ENCODE results near the gene CDIP1. TPM values are rescaled to one million over a fixed set of nuclear protein-coding genes. Genes with fewer than 3 reads are reported as not detected.

The CDIP1 gene
- total and polyA plus RNA-seq, 4 donors: 4.4 to 18.6 (median 12.0) TPM

DNA sequence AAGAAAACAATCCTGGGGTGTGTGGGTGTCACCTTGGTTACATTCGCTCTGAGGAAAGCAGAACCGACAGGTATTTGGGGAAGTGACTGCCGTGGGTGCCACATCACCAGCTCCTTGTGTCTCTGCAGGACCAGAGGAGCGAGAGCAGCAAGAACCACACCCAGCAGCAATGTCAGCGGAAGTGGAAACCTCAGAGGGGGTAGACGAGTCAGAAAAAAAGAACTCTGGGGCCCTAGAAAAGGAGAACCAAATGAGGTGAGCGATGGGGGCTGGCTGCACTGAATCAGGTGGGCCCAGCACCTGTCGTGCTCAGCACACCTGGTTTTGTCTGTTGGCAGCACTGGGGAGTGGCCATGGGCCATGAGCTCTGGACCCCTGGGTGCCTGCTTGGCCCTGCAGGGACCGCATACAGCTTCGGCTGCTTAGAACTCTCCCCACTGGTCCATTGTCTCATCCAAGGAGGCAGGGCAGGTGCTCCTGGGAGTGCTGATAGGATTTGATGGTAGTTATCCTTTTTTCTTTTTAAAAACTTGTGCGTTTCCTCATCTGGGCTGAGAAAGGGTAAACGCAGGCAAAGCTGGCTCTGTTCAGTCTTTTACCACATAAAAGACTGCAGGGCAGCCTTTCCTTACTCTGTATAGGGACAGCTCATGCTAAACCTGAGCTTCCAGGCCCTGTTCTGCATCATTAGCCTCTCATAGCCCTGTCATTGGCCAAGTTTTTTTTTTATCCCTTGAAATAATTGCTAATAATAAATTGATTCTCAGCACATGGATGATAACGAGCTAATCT, 33.0 kb downstream of the CDIP1 start:
- H3K9me3 ChIP-seq (ENCODE audit: control insufficient read depth in 4 of 4, low read length in 3 of 4): no peaks in the 10 kb centered on the region
- H3K4me3 ChIP-seq (ENCODE audit: low read depth in 1 of 3, low read length in 3 of 3): no peak overlapping the region
- 80% methylated on average over 13 of the region's 13 CpGs for WGBS
- H3K36me3 ChIP-seq (ENCODE audit: control insufficient read depth in 4 of 4, insufficient read depth in 3 of 4, low read depth in 1 of 4, low read length in 3 of 4): peaks cover 15 to 28% (median 23%) of the 10 kb centered on the region in 4 donors
- H3K27ac ChIP-seq (ENCODE audit: low read depth in 1 of 2, low read length in 2 of 2): peak overlapping the region; percentile 26 to 39
- H3K4me1 ChIP-seq (ENCODE audit: control insufficient read depth in 4 of 4, insufficient read depth in 4 of 4, low read length in 3 of 4): peaks cover 3 to 16% (median 9%) of the 10 kb centered on the region in 4 donors
- no peaks in the 10 kb centered on the region for H3K27me3 ChIP-seq (ENCODE audit: control insufficient read depth in 4 of 4, insufficient read depth in 4 of 4, low read length in 3 of 4)
- TF ChIP-seq, protein P1, sequence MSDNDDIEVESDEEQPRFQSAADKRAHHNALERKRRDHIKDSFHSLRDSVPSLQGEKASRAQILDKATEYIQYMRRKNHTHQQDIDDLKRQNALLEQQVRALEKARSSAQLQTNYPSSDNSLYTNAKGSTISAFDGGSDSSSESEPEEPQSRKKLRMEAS (IDR thresholded peaks at IDR 0.05): no peak
- TF ChIP-seq YY1 (IDR thresholded peaks at IDR 0.05): no peak
- TF ChIP-seq HNF4G (IDR thresholded peaks at IDR 0.05): no peak
- TF ChIP-seq GABPA (IDR thresholded peaks at IDR 0.05 in 1 of 2, conservative IDR thresholded peaks at IDR 0.05 in 1 of 2): no peak
- TF ChIP-seq, protein P2, sequence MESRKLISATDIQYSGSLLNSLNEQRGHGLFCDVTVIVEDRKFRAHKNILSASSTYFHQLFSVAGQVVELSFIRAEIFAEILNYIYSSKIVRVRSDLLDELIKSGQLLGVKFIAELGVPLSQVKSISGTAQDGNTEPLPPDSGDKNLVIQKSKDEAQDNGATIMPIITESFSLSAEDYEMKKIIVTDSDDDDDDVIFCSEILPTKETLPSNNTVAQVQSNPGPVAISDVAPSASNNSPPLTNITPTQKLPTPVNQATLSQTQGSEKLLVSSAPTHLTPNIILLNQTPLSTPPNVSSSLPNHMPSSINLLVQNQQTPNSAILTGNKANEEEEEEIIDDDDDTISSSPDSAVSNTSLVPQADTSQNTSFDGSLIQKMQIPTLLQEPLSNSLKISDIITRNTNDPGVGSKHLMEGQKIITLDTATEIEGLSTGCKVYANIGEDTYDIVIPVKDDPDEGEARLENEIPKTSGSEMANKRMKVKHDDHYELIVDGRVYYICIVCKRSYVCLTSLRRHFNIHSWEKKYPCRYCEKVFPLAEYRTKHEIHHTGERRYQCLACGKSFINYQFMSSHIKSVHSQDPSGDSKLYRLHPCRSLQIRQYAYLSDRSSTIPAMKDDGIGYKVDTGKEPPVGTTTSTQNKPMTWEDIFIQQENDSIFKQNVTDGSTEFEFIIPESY (IDR thresholded peaks at IDR 0.05): no peak
- no peak for TF ChIP-seq JUND (IDR thresholded peaks at IDR 0.05)
- TF ChIP-seq FOXA2 (IDR thresholded peaks at IDR 0.05): no peak
- TF ChIP-seq NR2F2 (IDR thresholded peaks at IDR 0.05): no peak
- TF ChIP-seq ATF3 (IDR thresholded peaks at IDR 0.05): no peak
- TF ChIP-seq, protein P3, sequence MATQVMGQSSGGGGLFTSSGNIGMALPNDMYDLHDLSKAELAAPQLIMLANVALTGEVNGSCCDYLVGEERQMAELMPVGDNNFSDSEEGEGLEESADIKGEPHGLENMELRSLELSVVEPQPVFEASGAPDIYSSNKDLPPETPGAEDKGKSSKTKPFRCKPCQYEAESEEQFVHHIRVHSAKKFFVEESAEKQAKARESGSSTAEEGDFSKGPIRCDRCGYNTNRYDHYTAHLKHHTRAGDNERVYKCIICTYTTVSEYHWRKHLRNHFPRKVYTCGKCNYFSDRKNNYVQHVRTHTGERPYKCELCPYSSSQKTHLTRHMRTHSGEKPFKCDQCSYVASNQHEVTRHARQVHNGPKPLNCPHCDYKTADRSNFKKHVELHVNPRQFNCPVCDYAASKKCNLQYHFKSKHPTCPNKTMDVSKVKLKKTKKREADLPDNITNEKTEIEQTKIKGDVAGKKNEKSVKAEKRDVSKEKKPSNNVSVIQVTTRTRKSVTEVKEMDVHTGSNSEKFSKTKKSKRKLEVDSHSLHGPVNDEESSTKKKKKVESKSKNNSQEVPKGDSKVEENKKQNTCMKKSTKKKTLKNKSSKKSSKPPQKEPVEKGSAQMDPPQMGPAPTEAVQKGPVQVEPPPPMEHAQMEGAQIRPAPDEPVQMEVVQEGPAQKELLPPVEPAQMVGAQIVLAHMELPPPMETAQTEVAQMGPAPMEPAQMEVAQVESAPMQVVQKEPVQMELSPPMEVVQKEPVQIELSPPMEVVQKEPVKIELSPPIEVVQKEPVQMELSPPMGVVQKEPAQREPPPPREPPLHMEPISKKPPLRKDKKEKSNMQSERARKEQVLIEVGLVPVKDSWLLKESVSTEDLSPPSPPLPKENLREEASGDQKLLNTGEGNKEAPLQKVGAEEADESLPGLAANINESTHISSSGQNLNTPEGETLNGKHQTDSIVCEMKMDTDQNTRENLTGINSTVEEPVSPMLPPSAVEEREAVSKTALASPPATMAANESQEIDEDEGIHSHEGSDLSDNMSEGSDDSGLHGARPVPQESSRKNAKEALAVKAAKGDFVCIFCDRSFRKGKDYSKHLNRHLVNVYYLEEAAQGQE (IDR thresholded peaks at IDR 0.05): no peak
- TF ChIP-seq RAD21 (IDR thresholded peaks at IDR 0.05): no peak
- no peak for TF ChIP-seq FOXA1 (IDR thresholded peaks at IDR 0.05)
- no peak for DNase-seq (ENCODE audit: low spot score)
- no peak overlapping the region for H3K9ac ChIP-seq (ENCODE audit: low read depth in 1 of 2, low read length in 2 of 2)

DNA sequence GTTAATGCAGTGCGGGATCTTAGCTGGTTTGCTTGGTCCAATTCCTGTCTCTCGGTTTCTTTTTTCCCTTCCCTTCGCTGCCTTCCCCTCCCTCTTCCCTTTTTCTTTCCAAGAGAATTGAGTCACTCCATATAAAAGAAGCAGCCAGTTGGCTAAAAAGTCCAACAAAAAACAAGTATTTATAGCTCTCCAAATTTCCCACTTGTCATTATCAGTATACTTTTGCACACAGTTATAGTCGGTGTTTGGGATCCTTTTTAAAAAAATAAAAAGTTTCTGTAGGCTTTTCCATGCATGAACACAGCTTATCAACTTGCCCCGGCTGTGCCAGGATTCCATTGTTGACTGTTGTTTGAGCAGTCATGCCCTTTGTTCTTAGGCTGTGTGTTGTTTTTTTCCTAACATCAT, 37.5 kb downstream of the CDIP1 start:
- Histone ChIP-seq H3K27ac (ENCODE audit: low read depth in 1 of 2, low read length in 2 of 2) (peak overlapping the region in 1 of 2 donors; percentile 49), H3K9ac (ENCODE audit: low read depth in 1 of 2, low read length in 2 of 2) (no peak overlapping the region), H3K4me1 (ENCODE audit: control insufficient read depth in 4 of 4, insufficient read depth in 4 of 4, low read length in 3 of 4) (peaks cover 7 to 20% (median 10%) of the 10 kb centered on the region in 4 donors), H3K36me3 (ENCODE audit: control insufficient read depth in 4 of 4, insufficient read depth in 3 of 4, low read depth in 1 of 4, low read length in 3 of 4) (peaks cover 0 to 3% (median 1%) of the 10 kb centered on the region in 4 donors), H3K4me3 (ENCODE audit: low read depth in 1 of 3, low read length in 3 of 3) (no peak overlapping the region), H3K9me3 (ENCODE audit: control insufficient read depth in 4 of 4, low read length in 3 of 4) (no peaks in the 10 kb centered on the region), H3K27me3 (ENCODE audit: control insufficient read depth in 4 of 4, insufficient read depth in 4 of 4, low read length in 3 of 4) (no peaks in the 10 kb centered on the region)
- no peak for DNase-seq (ENCODE audit: low spot score)
- 31% methylated on average over 5 of the region's 5 CpGs for WGBS
- TF ChIP-seq NR2F2 (IDR thresholded peaks at IDR 0.05): peak; percentile 22
- TF ChIP-seq FOXA1 (IDR thresholded peaks at IDR 0.05): peak; percentile 54
- TF ChIP-seq, protein P2 (IDR thresholded peaks at IDR 0.05): no peak
- TF ChIP-seq HNF4G (IDR thresholded peaks at IDR 0.05): peak; percentile 20
- peak; percentile 18 to 20 for TF ChIP-seq RAD21 (IDR thresholded peaks at IDR 0.05)
- TF ChIP-seq JUND (IDR thresholded peaks at IDR 0.05): peak in 1 of 2 donors; percentile 30
- TF ChIP-seq SP1 (IDR thresholded peaks at IDR 0.05): peak; percentile 45
- TF ChIP-seq ATF3 (IDR thresholded peaks at IDR 0.05): no peak
- TF ChIP-seq, protein P1 (IDR thresholded peaks at IDR 0.05): no peak
- peak; percentile 83 for TF ChIP-seq YY1 (IDR thresholded peaks at IDR 0.05)
- TF ChIP-seq, protein P4, sequence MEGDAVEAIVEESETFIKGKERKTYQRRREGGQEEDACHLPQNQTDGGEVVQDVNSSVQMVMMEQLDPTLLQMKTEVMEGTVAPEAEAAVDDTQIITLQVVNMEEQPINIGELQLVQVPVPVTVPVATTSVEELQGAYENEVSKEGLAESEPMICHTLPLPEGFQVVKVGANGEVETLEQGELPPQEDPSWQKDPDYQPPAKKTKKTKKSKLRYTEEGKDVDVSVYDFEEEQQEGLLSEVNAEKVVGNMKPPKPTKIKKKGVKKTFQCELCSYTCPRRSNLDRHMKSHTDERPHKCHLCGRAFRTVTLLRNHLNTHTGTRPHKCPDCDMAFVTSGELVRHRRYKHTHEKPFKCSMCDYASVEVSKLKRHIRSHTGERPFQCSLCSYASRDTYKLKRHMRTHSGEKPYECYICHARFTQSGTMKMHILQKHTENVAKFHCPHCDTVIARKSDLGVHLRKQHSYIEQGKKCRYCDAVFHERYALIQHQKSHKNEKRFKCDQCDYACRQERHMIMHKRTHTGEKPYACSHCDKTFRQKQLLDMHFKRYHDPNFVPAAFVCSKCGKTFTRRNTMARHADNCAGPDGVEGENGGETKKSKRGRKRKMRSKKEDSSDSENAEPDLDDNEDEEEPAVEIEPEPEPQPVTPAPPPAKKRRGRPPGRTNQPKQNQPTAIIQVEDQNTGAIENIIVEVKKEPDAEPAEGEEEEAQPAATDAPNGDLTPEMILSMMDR (IDR thresholded peaks at IDR 0.05; ENCODE audit: low read depth, low read length, missing input control): no peak
- no peak for TF ChIP-seq TAF1 (conservative IDR thresholded peaks at IDR 0.05)
- no peak for TF ChIP-seq GABPA (IDR thresholded peaks at IDR 0.05 in 1 of 2, conservative IDR thresholded peaks at IDR 0.05 in 1 of 2)
- TF ChIP-seq EGR1 (IDR thresholded peaks at IDR 0.05; ENCODE audit: low read depth in 2 of 2): no peak
- TF ChIP-seq FOXA2 (IDR thresholded peaks at IDR 0.05): peak; percentile 82
